Thyroid gland (tissue), 4 donors: Measurements from ENCODE around the gene ETFBKMT. TPM values are rescaled to one million over a fixed set of nuclear protein-coding genes. Genes with fewer than 3 reads are reported as not detected.

Experiments
- DNase-seq, 2 donors: peaks; one replicate each; pipeline ENCODE4 v3.0.0-alpha.2; 2019
- H3K27ac ChIP-seq, 3 donors: fragments of 200-600 bp; sonication (generic); 1 replicate in 2 of 3; 2 replicates in 1 of 3; pipeline ENCODE4 v1.5.1; 2016 to 2019; ENCODE audit warnings: mild to moderate bottlenecking in 1 of 3, moderate library complexity in 1 of 3
- H3K27me3 ChIP-seq: fragments of 200-600 bp; sonication (generic); one replicate; pipeline ENCODE4 v1.5.1; 2019
- H3K36me3 ChIP-seq, 2 donors: fragments of 200-600 bp; sonication (generic); one replicate each; pipeline ENCODE4 v1.5.1; 2016 to 2019
- H3K4me1 ChIP-seq, 2 donors: fragments of 200-600 bp; sonication (generic); one replicate each; pipeline ENCODE4 v1.5.1; 2017 to 2019
- H3K4me3 ChIP-seq, 3 donors: fragments of 200-600 bp; sonication (generic); replicated peaks in 1 of 3; 1 replicate in 2 of 3; 2 replicates in 1 of 3; pipeline ENCODE4 v1.5.1; 2016; ENCODE audit warnings: mild to moderate bottlenecking in 1 of 3
- H3K9me3 ChIP-seq: fragments of 200-600 bp; sonication (generic); one replicate; pipeline ENCODE4 v1.5.1; 2017
- POLR2A ChIP-seq, 2 donors: fragments of 450-650 bp; IDR thresholded peaks; one replicate each; pipeline ENCODE4 v1.6.1; 2017; ENCODE audit warnings: antibody characterized with exemption in 2 of 2, mild to moderate bottlenecking in 2 of 2, moderate library complexity in 1 of 2
- WGBS, 2 donors: methylation state at CpG; one replicate each; pipeline ENCODE4 v1.1.5; 2017; 5-methylcytosine and 5-hydroxymethylcytosine counted together
- intact Hi-C: fragments of 100-400 bp; cut with DNase I; formaldehyde crosslinking; loops from one replicate; pipeline ENCODE4 v1.15.1; 2023
- total RNA-seq, 4 donors: library from RNA; depleted of rRNA; stranded (reverse); fragments of >200 nt; gene quantifications; one replicate each; pipeline ENCODE4 v1.2.3, GENCODE V29; 2016
- TF ChIP-seq, protein P1 (sequence below), 6 experiments: fragments of 200-600 bp in 3 of 6; fragments of 450-650 bp in 3 of 6; sonication (generic) in 3 of 6; IDR thresholded peaks; one replicate each; pipeline ENCODE4 v1.5.1; 2016 to 2019; ENCODE audit warnings: antibody characterized with exemption in 6 of 6, mild to moderate bottlenecking in 2 of 6, inconsistent platforms in 1 of 6, moderate library complexity in 1 of 6

Gene ETFBKMT
- total RNA-seq, 4 donors from 2014 or later = 5.8 to 9.8 (median 6.4) TPM

DNA sequence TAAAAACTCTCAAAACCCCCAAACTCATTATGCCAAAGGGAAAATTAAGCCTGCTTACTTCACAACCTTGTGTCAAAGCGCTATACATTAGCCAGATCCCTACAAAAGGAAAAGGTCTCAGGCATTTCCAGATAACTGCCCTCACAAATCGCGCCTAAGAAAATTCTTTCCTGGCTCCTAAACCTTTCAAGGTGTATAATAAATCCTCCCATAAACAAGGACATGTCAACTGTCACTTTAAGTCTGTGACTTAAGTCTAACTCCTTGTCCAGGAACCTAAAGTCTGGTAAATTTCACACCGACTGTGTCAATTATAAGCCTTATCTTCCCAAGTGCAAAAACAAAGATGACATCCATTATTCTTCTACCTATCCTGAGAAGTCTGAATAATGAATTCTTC, 4.3 kb upstream of the ETFBKMT start:
- intact Hi-C loops = loop anchor here (10.0 kb wide), 2 partner anchors 410 to 650 kb away; no protein-coding TSS in a partner anchor

DNA sequence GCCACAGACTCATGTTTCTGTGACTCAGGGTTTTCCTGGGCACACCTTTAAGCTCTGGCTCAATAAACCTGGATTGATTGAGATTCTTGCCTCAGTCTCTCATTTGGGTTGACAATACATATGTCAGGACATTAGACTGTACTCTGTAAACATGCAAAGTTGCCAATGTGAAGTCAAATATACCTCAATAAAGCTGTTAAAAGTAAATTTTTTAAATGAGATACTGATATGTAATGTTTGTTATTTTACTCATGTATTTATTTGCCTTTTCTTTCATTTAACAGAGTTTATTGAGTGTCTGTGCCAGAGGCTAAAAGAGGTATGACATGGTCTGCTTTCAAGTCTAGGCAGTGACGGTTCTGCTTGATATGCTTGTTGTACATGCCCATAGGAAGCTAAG, 3.7 kb upstream of the ETFBKMT start:
- 75 to 82% methylated on average over 1 of the region's 1 CpG for WGBS, 2 donors
- H3K9me3 ChIP-seq = no peaks in the 10 kb centered on the region
- H3K4me3 ChIP-seq = no peak overlapping the region
- DNase-seq = no peak
- peaks cover 5% of the 10 kb centered on the region in 2 donors for H3K4me1 ChIP-seq
- H3K27me3 ChIP-seq = no peaks in the 10 kb centered on the region
- intact Hi-C loops = loop anchor here (10.0 kb wide), 2 partner anchors 409 to 649 kb away; no protein-coding TSS in a partner anchor
- H3K27ac ChIP-seq = no peak overlapping the region
- TF ChIP-seq, protein P1, sequence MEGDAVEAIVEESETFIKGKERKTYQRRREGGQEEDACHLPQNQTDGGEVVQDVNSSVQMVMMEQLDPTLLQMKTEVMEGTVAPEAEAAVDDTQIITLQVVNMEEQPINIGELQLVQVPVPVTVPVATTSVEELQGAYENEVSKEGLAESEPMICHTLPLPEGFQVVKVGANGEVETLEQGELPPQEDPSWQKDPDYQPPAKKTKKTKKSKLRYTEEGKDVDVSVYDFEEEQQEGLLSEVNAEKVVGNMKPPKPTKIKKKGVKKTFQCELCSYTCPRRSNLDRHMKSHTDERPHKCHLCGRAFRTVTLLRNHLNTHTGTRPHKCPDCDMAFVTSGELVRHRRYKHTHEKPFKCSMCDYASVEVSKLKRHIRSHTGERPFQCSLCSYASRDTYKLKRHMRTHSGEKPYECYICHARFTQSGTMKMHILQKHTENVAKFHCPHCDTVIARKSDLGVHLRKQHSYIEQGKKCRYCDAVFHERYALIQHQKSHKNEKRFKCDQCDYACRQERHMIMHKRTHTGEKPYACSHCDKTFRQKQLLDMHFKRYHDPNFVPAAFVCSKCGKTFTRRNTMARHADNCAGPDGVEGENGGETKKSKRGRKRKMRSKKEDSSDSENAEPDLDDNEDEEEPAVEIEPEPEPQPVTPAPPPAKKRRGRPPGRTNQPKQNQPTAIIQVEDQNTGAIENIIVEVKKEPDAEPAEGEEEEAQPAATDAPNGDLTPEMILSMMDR (IDR thresholded peaks at IDR 0.05) = no peak
- no peak for TF ChIP-seq POLR2A (IDR thresholded peaks at IDR 0.05)
- no peaks in the 10 kb centered on the region for H3K36me3 ChIP-seq

More for the DNA sequence above, 4.3 kb upstream of the ETFBKMT start:
- no peak overlapping the region for H3K4me3 ChIP-seq
- no peak overlapping the region for H3K27ac ChIP-seq
- no peaks in the 10 kb centered on the region for H3K36me3 ChIP-seq
- TF ChIP-seq, protein P1 (IDR thresholded peaks at IDR 0.05) = no peak
- H3K27me3 ChIP-seq = no peaks in the 10 kb centered on the region
- no peaks in the 10 kb centered on the region for H3K9me3 ChIP-seq
- WGBS, 2 donors = 84 to 88% methylated on average over 4 of the region's 4 CpGs
- no peak for DNase-seq
- peaks cover 5% of the 10 kb centered on the region in 2 donors for H3K4me1 ChIP-seq

DNA sequence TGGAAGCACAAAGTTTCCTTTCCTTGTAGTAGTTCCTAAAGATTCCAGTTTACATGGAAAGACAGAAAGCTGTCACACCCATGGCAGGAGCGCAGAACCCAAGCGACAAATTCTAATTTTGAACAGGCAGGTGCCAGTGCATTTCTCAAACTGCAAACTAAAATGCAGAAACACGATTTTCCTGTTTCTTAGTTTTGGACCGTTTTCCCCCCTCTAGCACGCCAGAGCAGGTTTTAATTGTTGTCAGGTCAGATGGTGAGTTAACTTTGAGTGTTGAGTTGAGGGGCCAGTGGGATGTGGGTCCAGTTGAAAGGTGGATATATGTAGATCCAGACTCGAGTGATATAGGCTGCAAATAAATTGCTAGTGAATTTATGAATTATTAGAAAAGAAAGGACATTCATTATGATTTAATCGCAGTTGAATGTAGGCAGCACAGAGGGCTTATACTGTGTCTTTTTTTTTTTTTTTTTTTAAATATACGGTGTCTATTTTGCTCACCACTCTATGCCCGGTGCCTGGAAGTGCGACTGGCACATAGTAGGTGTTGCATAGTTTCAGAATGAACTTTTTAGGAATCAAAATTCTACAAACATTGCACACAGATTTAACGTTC, 909 bp upstream of the ETFBKMT start:
- Histone ChIP-seq H3K36me3 (no peaks in the 10 kb centered on the region), H3K4me1 (peaks cover 5% of the 10 kb centered on the region in 2 donors), H3K27me3 (no peaks in the 10 kb centered on the region), H3K4me3 (peak overlapping the region; percentile 46 to 73 (median 50)), H3K27ac (peak overlapping the region; percentile 91 to 97 (median 95)), H3K9me3 (no peaks in the 10 kb centered on the region)
- TF ChIP-seq POLR2A (IDR thresholded peaks at IDR 0.05) = no peak
- TF ChIP-seq, protein P1 (IDR thresholded peaks at IDR 0.05) = no peak
- peak; percentile 7 to 8 for DNase-seq
- 18 to 21% methylated on average over 11 of the region's 11 CpGs for WGBS, 2 donors
- intact Hi-C loops = loop anchor here (10.0 kb wide), 2 partner anchors 406 to 646 kb away; no protein-coding TSS in a partner anchor

DNA sequence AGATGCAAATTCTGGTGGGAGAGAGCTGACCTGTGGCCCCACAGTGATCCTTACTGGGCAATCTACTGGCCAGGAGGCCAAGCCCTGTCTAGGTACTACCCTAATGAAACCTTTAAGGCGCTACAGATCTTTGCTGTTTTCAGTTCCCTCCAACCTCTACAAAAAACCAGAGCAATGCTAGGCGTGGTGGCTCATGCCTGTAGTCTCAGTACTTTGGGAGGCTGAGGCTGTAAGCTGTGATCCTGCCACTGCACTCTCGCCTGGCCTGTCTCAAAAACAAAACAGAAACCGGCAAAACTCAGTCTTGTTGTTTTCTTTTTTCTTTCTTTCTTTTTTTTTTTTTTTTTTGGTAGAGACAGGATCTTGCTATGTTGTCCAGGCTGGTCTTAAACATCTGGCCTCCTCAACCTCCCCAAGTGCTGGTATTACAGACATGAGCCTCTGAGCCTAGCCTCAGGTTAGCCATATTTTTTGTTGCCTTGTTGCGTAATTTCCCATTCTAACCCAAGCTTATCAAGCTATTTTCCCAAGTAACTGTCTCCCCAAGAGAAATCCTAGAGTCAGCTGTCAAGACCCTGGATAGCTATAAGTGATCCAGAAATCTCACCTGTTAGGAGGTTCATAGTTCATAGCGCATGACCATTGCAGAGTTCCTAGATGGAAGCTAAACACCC, 2.8 kb downstream of the ETFBKMT start:
- intact Hi-C loops = loop anchor here (5.0 kb wide), 1 partner anchor 300 kb away; no protein-coding TSS in a partner anchor
- Histone ChIP-seq H3K27me3 (no peaks in the 10 kb centered on the region), H3K36me3 (no peaks in the 10 kb centered on the region), H3K4me3 (no peak overlapping the region), H3K9me3 (no peaks in the 10 kb centered on the region), H3K4me1 (peaks cover 5% of the 10 kb centered on the region in 2 donors), H3K27ac (no peak overlapping the region)
- no peak for TF ChIP-seq POLR2A (IDR thresholded peaks at IDR 0.05)
- TF ChIP-seq, protein P1 (IDR thresholded peaks at IDR 0.05) = no peak
- DNase-seq = no peak
- WGBS, 2 donors = 82 to 88% methylated on average over 6 of the region's 6 CpGs

DNA sequence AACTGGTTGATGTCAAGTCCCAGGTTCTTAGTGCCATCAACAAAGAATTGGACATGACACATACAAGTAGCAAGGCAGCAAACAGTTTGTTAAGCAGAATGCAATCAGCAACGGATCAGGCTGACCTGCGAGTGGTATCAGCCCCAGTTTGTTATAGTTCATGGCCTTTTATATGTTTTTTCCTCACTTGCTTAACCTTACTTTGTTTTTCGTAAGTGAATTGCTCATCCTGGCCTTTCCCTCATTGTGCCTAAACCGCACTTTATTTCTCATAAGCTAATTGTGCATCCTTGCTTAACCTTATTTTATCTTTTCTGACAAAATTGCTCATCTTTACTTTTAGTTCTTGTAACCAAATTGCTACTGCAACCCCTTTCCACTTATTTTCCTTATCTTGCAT, 4.1 kb downstream of the ETFBKMT start:
- intact Hi-C loops = loop anchor here (5.0 kb wide), 1 partner anchor 299 kb away; no protein-coding TSS in a partner anchor
- 74 to 90% methylated on average over 4 of the region's 4 CpGs for WGBS, 2 donors

More for the DNA sequence above, 4.1 kb downstream of the ETFBKMT start:
- DNase-seq = no peak
- no peak overlapping the region for H3K4me3 ChIP-seq
- no peaks in the 10 kb centered on the region for H3K9me3 ChIP-seq
- TF ChIP-seq, protein P1 (IDR thresholded peaks at IDR 0.05) = no peak
- no peak for TF ChIP-seq POLR2A (IDR thresholded peaks at IDR 0.05)
- no peaks in the 10 kb centered on the region for H3K36me3 ChIP-seq
- H3K4me1 ChIP-seq = peaks cover under 1 to 1% of the 10 kb centered on the region in 2 donors
- H3K27ac ChIP-seq = no peak overlapping the region
- H3K27me3 ChIP-seq = no peaks in the 10 kb centered on the region
